ENCODE data around the gene ALX4. TPM values are rescaled to one million over a fixed set of nuclear protein-coding genes. Genes with fewer than 3 reads are reported as not detected.

ALX4 gene
- total and polyA plus RNA-seq, 2 donors (not counting 1 experiment from before 2014, with no cell fraction given) = not detected

DNA sequence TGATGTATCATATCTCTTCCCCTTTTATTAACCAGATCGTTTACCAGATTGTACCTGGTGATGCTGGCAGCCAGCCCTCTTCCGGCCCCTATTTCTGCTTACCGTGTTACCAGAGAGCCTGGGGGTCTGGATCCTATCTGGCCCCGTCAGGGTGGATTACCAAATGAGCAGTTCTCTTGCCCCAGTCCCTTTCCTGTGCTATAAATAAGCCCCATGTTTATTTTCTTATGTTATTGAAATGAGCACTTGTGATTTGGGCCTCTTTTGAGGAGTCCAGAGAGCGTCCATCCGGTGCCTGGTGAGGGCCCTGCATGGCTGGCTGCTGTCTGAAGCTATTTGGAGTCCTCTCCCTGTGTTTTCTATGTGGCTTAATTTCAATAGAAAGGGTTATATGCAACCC lies 59.5 kb downstream of the ALX4 start:
- no peaks in the 10 kb centered on the region for H3K4me1 Mint-ChIP-seq
- Histone ChIP-seq H3K4me3 (ENCODE audit: control extremely low read depth in 1 of 5, extremely low read depth in 1 of 5, insufficient read depth in 1 of 5, low read depth in 2 of 5, low read length in 4 of 5) (no peak overlapping the region), H4K20me1 (ENCODE audit: control insufficient read depth, insufficient read depth, low read length, poor library complexity, severe bottlenecking) (no peaks in the 10 kb centered on the region), H3K27me3 (replicated peaks in 1 of 4; ENCODE audit: control extremely low read depth in 1 of 4, control insufficient read depth in 3 of 4, insufficient read depth in 4 of 4, low read length in 3 of 4) (no peaks in the 10 kb centered on the region), H2AFZ (ENCODE audit: insufficient read depth, low read depth, low read length, poor library complexity, severe bottlenecking) (no peak overlapping the region), H3K79me2 (ENCODE audit: control insufficient read depth, insufficient read depth, low read length) (no peaks in the 10 kb centered on the region), H3K9ac (ENCODE audit: low read length) (no peak overlapping the region), H3K4me1 (ENCODE audit: control insufficient read depth in 2 of 2, insufficient read depth in 2 of 2, low read length in 2 of 2) (no peaks in the 10 kb centered on the region), H3K4me2 (replicated peaks; ENCODE audit: low read depth, low read length, poor library complexity, severe bottlenecking) (no peak overlapping the region), H3K9me3 (ENCODE audit: control extremely low read depth in 1 of 3, control insufficient read depth in 2 of 3, insufficient read depth in 1 of 3, low read length in 2 of 3) (peaks cover 5 to 17% (median 5%) of the 10 kb centered on the region in 3 donors), H3K36me3 (replicated peaks in 1 of 2; ENCODE audit: control extremely low read depth in 1 of 2, control insufficient read depth in 1 of 2, extremely low read depth in 1 of 2, insufficient read depth in 2 of 2, low read length in 1 of 2) (peaks cover 0 to 3% of the 10 kb centered on the region in 2 experiments), H3K27ac (ENCODE audit: low read length in 2 of 2) (no peak overlapping the region)
- no peak for TF ChIP-seq EZH2 (IDR thresholded peaks at IDR 0.05; ENCODE audit: borderline replicate concordance, insufficient read depth, low read depth, low read length, poor library complexity, severe bottlenecking)
- TF ChIP-seq, protein P1, sequence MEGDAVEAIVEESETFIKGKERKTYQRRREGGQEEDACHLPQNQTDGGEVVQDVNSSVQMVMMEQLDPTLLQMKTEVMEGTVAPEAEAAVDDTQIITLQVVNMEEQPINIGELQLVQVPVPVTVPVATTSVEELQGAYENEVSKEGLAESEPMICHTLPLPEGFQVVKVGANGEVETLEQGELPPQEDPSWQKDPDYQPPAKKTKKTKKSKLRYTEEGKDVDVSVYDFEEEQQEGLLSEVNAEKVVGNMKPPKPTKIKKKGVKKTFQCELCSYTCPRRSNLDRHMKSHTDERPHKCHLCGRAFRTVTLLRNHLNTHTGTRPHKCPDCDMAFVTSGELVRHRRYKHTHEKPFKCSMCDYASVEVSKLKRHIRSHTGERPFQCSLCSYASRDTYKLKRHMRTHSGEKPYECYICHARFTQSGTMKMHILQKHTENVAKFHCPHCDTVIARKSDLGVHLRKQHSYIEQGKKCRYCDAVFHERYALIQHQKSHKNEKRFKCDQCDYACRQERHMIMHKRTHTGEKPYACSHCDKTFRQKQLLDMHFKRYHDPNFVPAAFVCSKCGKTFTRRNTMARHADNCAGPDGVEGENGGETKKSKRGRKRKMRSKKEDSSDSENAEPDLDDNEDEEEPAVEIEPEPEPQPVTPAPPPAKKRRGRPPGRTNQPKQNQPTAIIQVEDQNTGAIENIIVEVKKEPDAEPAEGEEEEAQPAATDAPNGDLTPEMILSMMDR (IDR thresholded peaks at IDR 0.05) = no peak
- no peak overlapping the region for H3K27ac Mint-ChIP-seq
- POLR2A ChIA-PET = no interaction called here
- intact Hi-C loops (cut with micrococcal nuclease) = no loop called here
- DNase-seq (no peak), ATAC-seq (ENCODE audit: low read depth) (no peak)
- H3K27me3 Mint-ChIP-seq = no peaks in the 10 kb centered on the region
- peaks cover 21% of the 10 kb centered on the region for H3K9me3 Mint-ChIP-seq (ENCODE audit: insufficient read depth)
- CTCF ChIA-PET = no interaction called here
- H3K4me3 Mint-ChIP-seq = no peak overlapping the region
- WGBS (ENCODE audit: insufficient coverage) = 86% methylated on average over 5 of the region's 6 CpGs

DNA sequence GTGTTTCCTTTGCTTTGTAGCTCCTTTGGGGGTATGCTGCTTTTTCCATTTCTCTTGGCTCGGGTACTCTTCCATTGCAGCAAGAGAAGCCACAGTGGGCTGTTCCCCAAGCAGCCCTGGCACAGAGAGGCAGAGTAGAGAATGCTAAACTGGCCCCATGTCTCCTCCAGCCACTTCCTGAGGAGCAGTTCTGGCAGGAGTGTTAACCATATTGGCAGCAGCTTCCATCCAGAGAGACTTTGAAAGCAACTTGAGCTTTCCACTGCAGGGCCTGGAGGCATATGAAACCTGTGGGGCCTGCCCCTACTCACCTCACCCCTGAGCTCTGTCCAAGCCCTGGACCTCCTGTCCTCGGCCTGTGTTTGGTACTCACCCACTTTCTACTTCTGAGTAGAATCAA lies 61.8 kb downstream of the ALX4 start:
- H3K4me1 ChIP-seq (ENCODE audit: control insufficient read depth in 2 of 2, insufficient read depth in 2 of 2, low read length in 2 of 2) = no peaks in the 10 kb centered on the region
- peaks cover 2 to 3% of the 10 kb centered on the region in 2 experiments for H3K36me3 ChIP-seq (replicated peaks in 1 of 2; ENCODE audit: control extremely low read depth in 1 of 2, control insufficient read depth in 1 of 2, extremely low read depth in 1 of 2, insufficient read depth in 2 of 2, low read length in 1 of 2)
- H3K4me1 Mint-ChIP-seq = no peaks in the 10 kb centered on the region
- ATAC-seq (ENCODE audit: low read depth) = no peak
- no peak overlapping the region for H3K4me2 ChIP-seq (replicated peaks; ENCODE audit: low read depth, low read length, poor library complexity, severe bottlenecking)
- peaks cover 4 to 12% (median 5%) of the 10 kb centered on the region in 3 donors for H3K9me3 ChIP-seq (ENCODE audit: control extremely low read depth in 1 of 3, control insufficient read depth in 2 of 3, insufficient read depth in 1 of 3, low read length in 2 of 3)
- H3K9ac ChIP-seq (ENCODE audit: low read length) = no peak overlapping the region
- H2AFZ ChIP-seq (ENCODE audit: insufficient read depth, low read depth, low read length, poor library complexity, severe bottlenecking) = no peak overlapping the region
- H3K4me3 Mint-ChIP-seq = no peak overlapping the region
- intact Hi-C loops (cut with micrococcal nuclease) = no loop called here
- CTCF ChIA-PET = interaction anchor here (0.8 kb wide), 1 partner anchor 30 kb away, joined by 3 read pairs; no protein-coding TSS in a partner anchor
- POLR2A ChIA-PET = no interaction called here
- WGBS (ENCODE audit: insufficient coverage) = 92% methylated on average over 2 of the region's 2 CpGs
- no peaks in the 10 kb centered on the region for H3K27me3 Mint-ChIP-seq
- no peak overlapping the region for H3K27ac ChIP-seq (ENCODE audit: low read length in 2 of 2)
- peaks cover 19% of the 10 kb centered on the region for H3K9me3 Mint-ChIP-seq (ENCODE audit: insufficient read depth)
- no peaks in the 10 kb centered on the region for H3K27me3 ChIP-seq (replicated peaks in 1 of 4; ENCODE audit: control extremely low read depth in 1 of 4, control insufficient read depth in 3 of 4, insufficient read depth in 4 of 4, low read length in 3 of 4)
- H3K27ac Mint-ChIP-seq = no peak overlapping the region
- no peak overlapping the region for H3K4me3 ChIP-seq (ENCODE audit: control extremely low read depth in 1 of 5, extremely low read depth in 1 of 5, insufficient read depth in 1 of 5, low read depth in 2 of 5, low read length in 4 of 5)
- H3K79me2 ChIP-seq (ENCODE audit: control insufficient read depth, insufficient read depth, low read length) = no peaks in the 10 kb centered on the region
- DNase-seq = no peak
- H4K20me1 ChIP-seq (ENCODE audit: control insufficient read depth, insufficient read depth, low read length, poor library complexity, severe bottlenecking) = no peaks in the 10 kb centered on the region
- TF ChIP-seq EZH2 (IDR thresholded peaks at IDR 0.05; ENCODE audit: borderline replicate concordance, insufficient read depth, low read depth, low read length, poor library complexity, severe bottlenecking) = no peak
- TF ChIP-seq, protein P1 (IDR thresholded peaks at IDR 0.05) = no peak
